Kidney (tissue), 14 donors: Measurements from ENCODE around the gene MPEG1. TPM values are rescaled to one million over a fixed set of nuclear protein-coding genes. Genes with fewer than 3 reads are reported as not detected.

ENCODE experiments used
- DNase-seq, 5 donors: peaks; one replicate each; pipeline ENCODE4 v3.0.0-alpha.2; 2013 to 2020
- FAIRE-seq: peaks from 2 replicates; lab custom pipeline; 2012; peaks lifted over from hg19 to GRCh38; lab: Jason Lieb, UNC
- H3K27ac ChIP-seq, 2 donors: one replicate each; pipeline ENCODE4 v1.7.0; 2013; ENCODE audit warnings: low read depth in 2 of 2, low read length in 2 of 2, inconsistent platforms in 1 of 2
- H3K27me3 ChIP-seq: one replicate; pipeline ENCODE4 v1.7.1; 2013; ENCODE audit warnings: low read length, inconsistent platforms; ENCODE audit not compliant: control insufficient read depth, insufficient read depth
- H3K36me3 ChIP-seq, 3 donors: one replicate each; pipeline versions ENCODE4 v1.7.0 to v1.7.1; 2013; ENCODE audit warnings: low read length in 3 of 3, control low read depth in 1 of 3, inconsistent platforms in 1 of 3; ENCODE audit not compliant: insufficient read depth in 3 of 3, control insufficient read depth in 2 of 3
- H3K4me1 ChIP-seq, 3 donors: one replicate each; pipeline versions ENCODE4 v1.7.0 to v1.7.1; 2013; ENCODE audit warnings: low read length in 3 of 3, inconsistent platforms in 1 of 3, low read depth in 1 of 3; ENCODE audit not compliant: control insufficient read depth in 2 of 3, insufficient read depth in 2 of 3
- H3K4me3 ChIP-seq, 3 donors: one replicate each; pipeline versions ENCODE4 v1.7.0 to v1.8.1; 2013; ENCODE audit warnings: low read length in 3 of 3, control low read depth in 1 of 3, inconsistent platforms in 1 of 3
- H3K9ac ChIP-seq, 3 donors: one replicate each; pipeline versions ENCODE4 v1.7.0 to v1.7.1; 2013; ENCODE audit warnings: low read length in 3 of 3, control low read depth in 1 of 3, inconsistent platforms in 1 of 3
- H3K9me3 ChIP-seq, 3 donors: one replicate each; pipeline versions ENCODE4 v1.7.0 to v1.7.1; 2013; ENCODE audit warnings: low read length in 3 of 3, control low read depth in 1 of 3, inconsistent platforms in 1 of 3; ENCODE audit not compliant: control insufficient read depth in 2 of 3, insufficient read depth in 1 of 3
- intact Hi-C: fragments of 100-400 bp; cut with DNase I; formaldehyde crosslinking; loops from one replicate; pipeline ENCODE4 v1.11.1; 2022
- polyA plus RNA-seq: library from polyadenylated mRNA; stranded (reverse); fragments of 350-450 nt; fragmentation: Illumina TruSeq; extraction: RNeasy Lipid Tissue Mini Kit (QIAGEN cat#74804); gene quantifications from one replicate; pipeline ENCODE4 v1.2.3, GENCODE V29; 2014; ENCODE audit warnings: low read depth, low replicate concordance; ENCODE audit not compliant: insufficient read depth
- total RNA-seq: library from RNA; stranded (reverse); fragmentation: NEBNext Ultra II Directional; extraction: Animal tissue kit (Norgen Biotek cat#: 25700); gene quantifications from one replicate; pipeline ENCODE4 v1.2.1, GENCODE V29; 2021
- TF ChIP-seq, protein P1 (sequence below): IDR thresholded peaks from 3 replicates; pipeline ENCODE4 v1.5.1; 2012; ENCODE audit warnings: mild to moderate bottlenecking, moderate library complexity, borderline replicate concordance; ENCODE audit not compliant: insufficient read depth; ENCODE audit errors: extremely low read depth
- donor health status: control.
- donor health status: control.
- donor health status: control.
- donor health status: control.
- donor health status: control.
- donor health status: DM: yes; HTN: yes; CAD: no.
- donor health status: Normal renal cell carcinoma (clear cell type).

The MPEG1 gene
- total and polyA plus RNA-seq, 2 donors from 2014 or later = 2.6 to 33.1 TPM

DNA sequence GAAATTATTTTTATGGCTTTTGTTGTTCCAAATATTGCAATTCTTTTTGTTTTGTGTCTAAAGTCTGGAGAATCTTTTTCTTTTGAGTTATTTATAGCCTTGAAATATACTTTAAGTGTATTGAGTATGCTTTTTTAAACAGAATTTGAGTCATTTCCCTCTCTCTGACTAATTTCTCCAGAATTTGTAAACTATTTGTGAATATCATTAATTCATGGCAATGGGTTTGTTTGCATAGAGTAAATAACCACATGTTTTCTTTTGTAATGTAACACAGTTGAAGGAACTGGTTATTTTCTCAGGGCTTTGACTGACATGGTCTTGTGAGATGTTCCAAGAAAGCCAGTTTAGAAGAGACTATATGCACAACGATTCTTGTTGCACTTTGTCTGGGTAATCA is 30.9 kb upstream of the MPEG1 start:
- intact Hi-C loops = no loop called here
- no peak overlapping the region for H3K4me3 ChIP-seq
- no peaks in the 10 kb centered on the region for H3K4me1 ChIP-seq
- H3K9ac ChIP-seq = no peak overlapping the region
- H3K9me3 ChIP-seq = no peaks in the 10 kb centered on the region
- H3K27me3 ChIP-seq = no peaks in the 10 kb centered on the region
- no peak for DNase-seq
- H3K27ac ChIP-seq = no peak overlapping the region
- TF ChIP-seq, protein P1, sequence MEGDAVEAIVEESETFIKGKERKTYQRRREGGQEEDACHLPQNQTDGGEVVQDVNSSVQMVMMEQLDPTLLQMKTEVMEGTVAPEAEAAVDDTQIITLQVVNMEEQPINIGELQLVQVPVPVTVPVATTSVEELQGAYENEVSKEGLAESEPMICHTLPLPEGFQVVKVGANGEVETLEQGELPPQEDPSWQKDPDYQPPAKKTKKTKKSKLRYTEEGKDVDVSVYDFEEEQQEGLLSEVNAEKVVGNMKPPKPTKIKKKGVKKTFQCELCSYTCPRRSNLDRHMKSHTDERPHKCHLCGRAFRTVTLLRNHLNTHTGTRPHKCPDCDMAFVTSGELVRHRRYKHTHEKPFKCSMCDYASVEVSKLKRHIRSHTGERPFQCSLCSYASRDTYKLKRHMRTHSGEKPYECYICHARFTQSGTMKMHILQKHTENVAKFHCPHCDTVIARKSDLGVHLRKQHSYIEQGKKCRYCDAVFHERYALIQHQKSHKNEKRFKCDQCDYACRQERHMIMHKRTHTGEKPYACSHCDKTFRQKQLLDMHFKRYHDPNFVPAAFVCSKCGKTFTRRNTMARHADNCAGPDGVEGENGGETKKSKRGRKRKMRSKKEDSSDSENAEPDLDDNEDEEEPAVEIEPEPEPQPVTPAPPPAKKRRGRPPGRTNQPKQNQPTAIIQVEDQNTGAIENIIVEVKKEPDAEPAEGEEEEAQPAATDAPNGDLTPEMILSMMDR = no peak
- no peaks in the 10 kb centered on the region for H3K36me3 ChIP-seq
- FAIRE-seq = no peak

DNA sequence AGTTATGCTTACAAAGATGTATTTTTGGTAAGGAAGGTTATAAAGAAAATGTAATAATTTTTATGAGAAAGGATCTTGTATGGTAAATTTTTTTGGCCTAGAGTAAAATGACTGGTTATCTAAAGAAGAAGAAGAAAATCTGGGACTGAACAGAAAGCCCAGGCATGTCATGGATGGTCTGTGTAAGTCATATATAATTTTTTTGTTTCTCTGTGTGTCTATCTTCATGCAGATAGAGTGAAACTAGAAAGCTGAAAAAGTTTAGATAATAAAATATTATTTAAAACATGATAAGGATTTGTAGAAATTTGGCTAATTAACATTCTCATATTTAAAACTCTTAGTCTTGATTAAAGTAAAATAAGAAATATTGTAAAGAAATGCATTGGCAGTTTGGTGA is 27.6 kb upstream of the MPEG1 start:
- Histone ChIP-seq H3K9ac (no peak overlapping the region), H3K4me1 (no peaks in the 10 kb centered on the region), H3K4me3 (no peak overlapping the region), H3K36me3 (no peaks in the 10 kb centered on the region), H3K27ac (no peak overlapping the region), H3K27me3 (no peaks in the 10 kb centered on the region), H3K9me3 (no peaks in the 10 kb centered on the region)
- intact Hi-C loops = no loop called here
- FAIRE-seq = no peak
- DNase-seq = no peak
- TF ChIP-seq, protein P1 = no peak

DNA sequence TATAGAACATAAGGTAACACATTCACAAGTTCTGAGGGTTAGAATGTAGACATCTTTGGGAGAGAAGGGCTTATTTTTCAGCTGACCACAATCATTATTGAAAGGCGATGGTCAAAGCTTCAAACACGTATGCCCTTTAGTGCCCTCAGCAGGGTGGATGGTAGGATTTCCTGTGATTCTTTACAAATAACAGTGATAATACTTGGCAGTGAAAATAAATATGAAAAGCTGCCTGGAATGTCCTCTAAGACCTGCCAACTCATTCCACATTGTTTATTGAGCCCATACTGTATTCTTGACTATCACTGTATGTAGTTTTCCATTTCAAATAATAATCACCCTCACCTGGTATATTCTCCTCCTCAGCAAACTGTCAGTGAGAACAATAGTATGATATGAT is 13.7 kb upstream of the MPEG1 start:
- H3K9me3 ChIP-seq = no peaks in the 10 kb centered on the region
- peaks cover 0 to 3% (median 0%) of the 10 kb centered on the region in 3 donors for H3K4me1 ChIP-seq
- no peaks in the 10 kb centered on the region for H3K27me3 ChIP-seq
- no peak overlapping the region for H3K27ac ChIP-seq
- DNase-seq (no peak), FAIRE-seq (no peak)
- H3K9ac ChIP-seq = no peak overlapping the region
- no peak overlapping the region for H3K4me3 ChIP-seq
- intact Hi-C loops = no loop called here
- H3K36me3 ChIP-seq = no peaks in the 10 kb centered on the region
- TF ChIP-seq, protein P1 = no peak

DNA sequence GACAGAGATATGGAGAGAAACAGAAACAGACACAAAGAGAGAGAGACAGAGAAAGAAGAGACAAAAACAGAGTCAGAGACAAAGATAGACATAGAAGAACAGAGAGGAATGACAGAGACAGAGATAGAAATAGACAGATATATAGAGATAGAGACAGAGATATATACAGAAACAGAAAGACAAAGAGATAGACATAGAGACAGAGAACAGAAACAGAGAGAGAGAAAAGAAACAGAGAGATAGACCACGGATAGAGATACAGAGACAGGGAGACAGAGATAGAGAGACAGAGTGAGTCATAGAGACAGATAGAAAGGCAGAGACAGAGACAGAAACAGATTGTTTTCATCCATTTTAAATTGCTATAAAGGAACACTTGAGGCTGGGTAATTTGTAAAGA is 12.3 kb upstream of the MPEG1 start:
- peak overlapping the region in 1 of 2 donors; percentile 51 for H3K27ac ChIP-seq
- H3K9ac ChIP-seq = no peak overlapping the region
- no peak overlapping the region for H3K4me3 ChIP-seq
- peaks cover 0 to 3% (median 0%) of the 10 kb centered on the region in 3 donors for H3K4me1 ChIP-seq
- H3K36me3 ChIP-seq = no peaks in the 10 kb centered on the region
- TF ChIP-seq, protein P1 = no peak
- intact Hi-C loops = no loop called here
- DNase-seq (no peak), FAIRE-seq (no peak)
- H3K27me3 ChIP-seq = no peaks in the 10 kb centered on the region
- no peaks in the 10 kb centered on the region for H3K9me3 ChIP-seq
